Testis (tissue), 2 donors: Measurements from ENCODE around the gene FAM25G.

Source experiments
- POLR2A ChIP-seq: fragments of 450-650 bp; IDR thresholded peaks from one replicate; pipeline ENCODE4 v1.6.1; 2017; ENCODE audit warnings: antibody characterized with exemption, mild to moderate bottlenecking, moderate library complexity
- TF ChIP-seq, protein P1 (sequence below), 3 experiments: fragments of 450-650 bp in 2 of 3; fragments of 200-600 bp in 1 of 3; sonication (generic) in 1 of 3; IDR thresholded peaks; one replicate each; pipeline ENCODE4 v1.5.1; 2016 to 2019; ENCODE audit warnings: antibody characterized with exemption in 3 of 3, mild to moderate bottlenecking in 2 of 3, moderate library complexity in 1 of 3

- TF ChIP-seq, protein P1, sequence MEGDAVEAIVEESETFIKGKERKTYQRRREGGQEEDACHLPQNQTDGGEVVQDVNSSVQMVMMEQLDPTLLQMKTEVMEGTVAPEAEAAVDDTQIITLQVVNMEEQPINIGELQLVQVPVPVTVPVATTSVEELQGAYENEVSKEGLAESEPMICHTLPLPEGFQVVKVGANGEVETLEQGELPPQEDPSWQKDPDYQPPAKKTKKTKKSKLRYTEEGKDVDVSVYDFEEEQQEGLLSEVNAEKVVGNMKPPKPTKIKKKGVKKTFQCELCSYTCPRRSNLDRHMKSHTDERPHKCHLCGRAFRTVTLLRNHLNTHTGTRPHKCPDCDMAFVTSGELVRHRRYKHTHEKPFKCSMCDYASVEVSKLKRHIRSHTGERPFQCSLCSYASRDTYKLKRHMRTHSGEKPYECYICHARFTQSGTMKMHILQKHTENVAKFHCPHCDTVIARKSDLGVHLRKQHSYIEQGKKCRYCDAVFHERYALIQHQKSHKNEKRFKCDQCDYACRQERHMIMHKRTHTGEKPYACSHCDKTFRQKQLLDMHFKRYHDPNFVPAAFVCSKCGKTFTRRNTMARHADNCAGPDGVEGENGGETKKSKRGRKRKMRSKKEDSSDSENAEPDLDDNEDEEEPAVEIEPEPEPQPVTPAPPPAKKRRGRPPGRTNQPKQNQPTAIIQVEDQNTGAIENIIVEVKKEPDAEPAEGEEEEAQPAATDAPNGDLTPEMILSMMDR (IDR thresholded peaks at IDR 0.05), result no peak
- TF ChIP-seq POLR2A, result no peak
Measured at GRCh38 chr10:47457826-47458225, 33.7 kb downstream of the FAM25G start.
